HepG2 (cell line): ENCODE measurements around the gene PRSS53. TPM values are rescaled to one million over a fixed set of nuclear protein-coding genes. Genes with fewer than 3 reads are reported as not detected.

Experiments
- ARID3A ChIP-seq: IDR thresholded peaks from 2 replicates; pipeline ENCODE4 v1.6.1; 2012; ENCODE audit warnings: low read depth, low read length, improper control_type of control experiment
- CEBPZ ChIP-seq: IDR thresholded peaks from 2 replicates; pipeline ENCODE4 v1.6.1; 2012; ENCODE audit warnings: low read length, improper control_type of control experiment
- FOXC1 ChIP-seq: sonication (generic); formaldehyde crosslinking; IDR thresholded peaks from 2 replicates; pipeline ENCODE4 v1.8.0; 2022; ENCODE audit warnings: mild to moderate bottlenecking, missing genetic modification reagents, borderline replicate concordance
- HNRNPLL ChIP-seq: fragments of 200-400 bp; formaldehyde crosslinking; IDR thresholded peaks from 2 replicates; pipeline ENCODE4 v1.6.1; 2017; ENCODE audit warnings: mild to moderate bottlenecking, low read depth, low read length; ENCODE audit not compliant: poor library complexity, severe bottlenecking
- NFKB2 ChIP-seq: sonication (generic); formaldehyde crosslinking; IDR thresholded peaks from 2 replicates; pipeline ENCODE4 v1.4.0; 2020; ENCODE audit warnings: missing genetic modification reagents, borderline replicate concordance
- PAWR ChIP-seq: sonication (generic); formaldehyde crosslinking; IDR thresholded peaks from 2 replicates; pipeline ENCODE4 v1.4.0; 2020; ENCODE audit warnings: missing genetic modification reagents, mild to moderate bottlenecking, borderline replicate concordance
- POLR2AphosphoS2 ChIP-seq: IDR thresholded peaks from 2 replicates; pipeline ENCODE4 v1.6.1; 2011; ENCODE audit warnings: low read depth, low read length, improper control_type of control experiment
- RARA ChIP-seq: IDR thresholded peaks from 2 replicates; pipeline ENCODE4 v1.6.1; 2016; ENCODE audit warnings: missing genetic modification reagents, missing compliant biosample characterization
- SALL1 ChIP-seq: sonication (generic); formaldehyde crosslinking; IDR thresholded peaks from 2 replicates; pipeline ENCODE4 v1.8.0; 2022; ENCODE audit warnings: mild to moderate bottlenecking, missing genetic modification reagents
- SSRP1 ChIP-seq: IDR thresholded peaks from 2 replicates; pipeline ENCODE4 v1.6.1; 2016; ENCODE audit warnings: control low read depth
- THAP7 ChIP-seq: sonication (generic); formaldehyde crosslinking; IDR thresholded peaks from 2 replicates; pipeline ENCODE4 v1.8.1; 2023; ENCODE audit warnings: mild to moderate bottlenecking, missing genetic modification reagents
- ZMYM3 ChIP-seq: sonication (generic); formaldehyde crosslinking; IDR thresholded peaks from 2 replicates; pipeline ENCODE4 v1.5.1; 2020; ENCODE audit warnings: mild to moderate bottlenecking, missing genetic modification reagents
- ZNF44 ChIP-seq: sonication (generic); formaldehyde crosslinking; IDR thresholded peaks from 2 replicates; pipeline ENCODE4 v1.5.1; 2020; ENCODE audit warnings: mild to moderate bottlenecking, missing genetic modification reagents
- ZNF577 ChIP-seq: sonication (generic); formaldehyde crosslinking; IDR thresholded peaks from 2 replicates; pipeline ENCODE4 v1.4.0; 2020; ENCODE audit warnings: mild to moderate bottlenecking, low read depth, missing genetic modification reagents, borderline replicate concordance
- ZNF83 ChIP-seq: sonication (generic); formaldehyde crosslinking; IDR thresholded peaks from 2 replicates; pipeline ENCODE4 v1.4.0; 2020; ENCODE audit warnings: missing genetic modification reagents, mild to moderate bottlenecking, borderline replicate concordance
- polyA plus RNA-seq, 8 experiments: library from polyadenylated mRNA; depleted of rRNA in 3 of 8; stranded (reverse) in 7 of 8; unstranded in 1 of 8; fragments of >200 nt; fragmentation: Illumina TruSeq in 4 of 8; extraction: Trizol in 4 of 8; gene quantifications; 2 replicates each; pipeline versions ENCODE4 v1.2.1 to v1.2.3, GENCODE V29; 2011 to 2016; ENCODE audit warnings: low read depth in 4 of 8, missing spikeins in 1 of 8, mixed read lengths in 1 of 8; ENCODE audit not compliant: insufficient read depth in 1 of 8
- total RNA-seq, 5 experiments: library from RNA; depleted of rRNA; stranded (reverse); fragments of >200 nt; fragmentation: Illumina TruSeq; extraction: Trizol; gene quantifications; 2 replicates each; pipeline ENCODE4 v1.2.3, GENCODE V29; 2016; ENCODE audit warnings: low read depth in 1 of 5
- TF ChIP-seq, protein P1 (sequence below): sonication (generic); formaldehyde crosslinking; IDR thresholded peaks from 2 replicates; pipeline ENCODE4 v1.4.0; 2020; ENCODE audit warnings: mild to moderate bottlenecking, low read depth, missing genetic modification reagents
- TF ChIP-seq, protein P2 (sequence below): sonication (generic); formaldehyde crosslinking; IDR thresholded peaks from 2 replicates; pipeline ENCODE4 v1.8.0; 2022; ENCODE audit warnings: missing genetic modification reagents, mild to moderate bottlenecking, inconsistent platforms, borderline replicate concordance
- TF ChIP-seq, protein P3 (sequence below): sonication (generic); formaldehyde crosslinking; IDR thresholded peaks from 2 replicates; pipeline ENCODE4 v1.4.0; 2020; ENCODE audit warnings: mild to moderate bottlenecking, missing genetic modification reagents
- TF ChIP-seq, protein P4 (sequence below): IDR thresholded peaks from 2 replicates; pipeline ENCODE4 v1.6.1; 2018; ENCODE audit warnings: missing genetic modification reagents

PRSS53 gene
- total and polyA plus RNA-seq, 2 of the 13 experiments (the other 11 are each of a cell fraction or from before 2014, with no cell fraction given) = 2.2 to 7.4 TPM

DNA sequence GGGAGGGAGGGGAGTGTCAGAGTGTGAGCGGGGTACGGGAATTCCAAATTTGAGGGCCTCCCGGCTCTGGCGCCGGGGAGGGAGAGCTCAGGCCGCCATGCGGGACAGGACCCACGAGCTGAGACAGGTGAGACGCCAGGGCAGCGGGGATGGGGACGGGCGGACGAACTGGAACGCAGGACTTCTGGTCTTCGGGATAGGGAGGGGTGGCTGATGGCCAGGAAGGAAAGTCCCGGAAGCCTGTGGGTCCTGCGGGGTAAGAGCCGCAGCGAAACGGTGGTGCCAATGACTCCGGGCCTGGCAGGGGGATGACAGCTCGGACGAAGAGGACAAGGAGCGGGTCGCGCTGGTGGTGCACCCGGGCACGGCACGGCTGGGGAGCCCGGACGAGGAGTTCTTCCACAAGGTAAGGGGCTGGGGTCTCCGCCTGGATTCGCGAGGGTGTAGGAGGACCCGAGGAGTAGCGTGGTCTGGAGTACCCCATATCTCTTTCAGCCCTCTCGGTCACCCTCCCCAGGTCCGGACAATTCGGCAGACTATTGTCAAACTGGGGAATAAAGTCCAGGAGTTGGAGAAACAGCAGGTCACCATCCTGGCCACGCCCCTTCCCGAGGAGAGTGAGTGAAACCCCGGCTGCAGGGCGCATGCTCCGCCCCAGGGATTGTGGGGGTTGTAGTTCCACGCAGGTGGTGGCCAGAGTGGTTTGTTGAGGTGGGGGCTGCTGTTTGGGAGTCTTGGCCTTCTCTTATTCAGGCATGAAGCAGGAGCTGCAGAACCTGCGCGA is 54.8 kb downstream of the PRSS53 start (continued):
- TF ChIP-seq ARID3A = no peak
- TF ChIP-seq, protein P1, sequence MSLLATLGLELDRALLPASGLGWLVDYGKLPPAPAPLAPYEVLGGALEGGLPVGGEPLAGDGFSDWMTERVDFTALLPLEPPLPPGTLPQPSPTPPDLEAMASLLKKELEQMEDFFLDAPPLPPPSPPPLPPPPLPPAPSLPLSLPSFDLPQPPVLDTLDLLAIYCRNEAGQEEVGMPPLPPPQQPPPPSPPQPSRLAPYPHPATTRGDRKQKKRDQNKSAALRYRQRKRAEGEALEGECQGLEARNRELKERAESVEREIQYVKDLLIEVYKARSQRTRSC (CRISPR knock-in tag) = no peak
- TF ChIP-seq, protein P2, sequence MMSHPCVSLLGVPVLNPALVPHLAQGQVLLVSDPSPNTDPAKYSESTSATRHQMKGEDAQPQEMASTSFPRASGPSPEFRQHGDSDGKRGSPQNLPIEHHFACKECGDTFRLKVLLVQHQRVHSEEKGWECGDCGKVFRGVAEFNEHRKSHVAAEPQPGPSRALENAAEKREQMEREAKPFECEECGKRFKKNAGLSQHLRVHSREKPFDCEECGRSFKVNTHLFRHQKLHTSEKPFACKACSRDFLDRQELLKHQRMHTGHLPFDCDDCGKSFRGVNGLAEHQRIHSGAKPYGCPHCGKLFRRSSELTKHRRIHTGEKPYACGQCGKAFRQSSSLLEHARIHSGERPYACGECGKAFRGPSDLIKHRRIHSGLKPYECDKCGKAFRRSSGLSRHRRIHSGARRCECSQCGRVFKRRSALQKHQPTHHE = no peak; the same call in 1 of the 2 replicates
- TF ChIP-seq NFKB2 (CRISPR knock-in tag) = peak; percentile 72; the same call in 1 of the 2 replicates
- no peak for TF ChIP-seq HNRNPLL
- no peak for TF ChIP-seq ZNF577
- TF ChIP-seq SSRP1 (CRISPR knock-in tag) = no peak
- TF ChIP-seq, protein P3, sequence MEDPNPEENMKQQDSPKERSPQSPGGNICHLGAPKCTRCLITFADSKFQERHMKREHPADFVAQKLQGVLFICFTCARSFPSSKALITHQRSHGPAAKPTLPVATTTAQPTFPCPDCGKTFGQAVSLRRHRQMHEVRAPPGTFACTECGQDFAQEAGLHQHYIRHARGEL (CRISPR knock-in tag) = peak; percentile 25; the same call in 1 of the 2 replicates
- TF ChIP-seq ZMYM3 = no peak
- TF ChIP-seq FOXC1 (CRISPR knock-in tag) = no peak; the same call in 1 of the 2 replicates
- TF ChIP-seq, protein P4, sequence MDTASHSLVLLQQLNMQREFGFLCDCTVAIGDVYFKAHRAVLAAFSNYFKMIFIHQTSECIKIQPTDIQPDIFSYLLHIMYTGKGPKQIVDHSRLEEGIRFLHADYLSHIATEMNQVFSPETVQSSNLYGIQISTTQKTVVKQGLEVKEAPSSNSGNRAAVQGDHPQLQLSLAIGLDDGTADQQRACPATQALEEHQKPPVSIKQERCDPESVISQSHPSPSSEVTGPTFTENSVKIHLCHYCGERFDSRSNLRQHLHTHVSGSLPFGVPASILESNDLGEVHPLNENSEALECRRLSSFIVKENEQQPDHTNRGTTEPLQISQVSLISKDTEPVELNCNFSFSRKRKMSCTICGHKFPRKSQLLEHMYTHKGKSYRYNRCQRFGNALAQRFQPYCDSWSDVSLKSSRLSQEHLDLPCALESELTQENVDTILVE (CRISPR knock-in tag) = peak; percentile 42; the same call in 1 of the 2 replicates
- peak; percentile 80 for TF ChIP-seq SALL1 (CRISPR knock-in tag)
- no peak for TF ChIP-seq PAWR (CRISPR knock-in tag)
- peak; percentile 44; the same call in 1 of the 2 replicates for TF ChIP-seq RARA (CRISPR knock-in tag)
- no peak for TF ChIP-seq ZNF83 (CRISPR knock-in tag)
- peak; percentile 88; the same call in 1 of the 2 replicates for TF ChIP-seq ZNF44 (CRISPR knock-in tag)
- TF ChIP-seq THAP7 (CRISPR knock-in tag) = 0 out of 2 replicates have a peak, but pooled peaks have one; percentile 2
- TF ChIP-seq POLR2AphosphoS2 = 0 out of 2 replicates have a peak, but pooled peaks have one; percentile 49
- TF ChIP-seq CEBPZ = no peak
